ENCODE data around the gene COL26A1. TPM values are rescaled to one million over a fixed set of nuclear protein-coding genes. Genes with fewer than 3 reads are reported as not detected.

The COL26A1 gene
- total and polyA plus RNA-seq, 2 experiments from 2014 or later: 11.6 to 19.1 TPM

DNA sequence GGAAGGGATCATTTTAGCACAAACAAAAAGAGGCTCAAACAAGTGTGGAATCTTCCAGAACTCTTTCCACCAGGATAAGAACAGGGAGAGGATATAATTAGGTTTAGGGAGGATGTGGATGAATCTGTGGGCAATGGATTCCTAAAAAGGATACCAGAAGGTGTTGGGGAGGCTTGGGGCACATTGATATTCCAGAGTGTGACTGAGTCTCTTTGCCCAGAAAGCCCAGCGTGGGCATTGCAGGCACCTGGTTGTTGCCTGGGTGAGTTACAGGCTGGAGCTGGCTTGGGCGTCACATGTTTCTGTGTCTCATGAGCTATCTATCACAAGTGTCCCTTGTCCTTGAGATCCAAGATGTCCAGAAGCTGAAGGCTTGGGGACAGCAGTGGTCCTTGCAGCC is 3.3 kb downstream of the COL26A1 start:
- 100% methylated on average over 2 of the region's 2 CpGs for WGBS (ENCODE audit: low lambda C conversion rate, missing lambda C conversion rate)
- H2AFZ ChIP-seq: no peak overlapping the region
- no peaks in the 10 kb centered on the region for H3K9me3 ChIP-seq (ENCODE audit: low read depth)
- H3K9me2 ChIP-seq (replicated peaks; ENCODE audit: insufficient read depth): no peaks in the 10 kb centered on the region
- H3K4me3 ChIP-seq: no peak overlapping the region
- no peak for DNase-seq (ENCODE audit: low spot score)
- peaks cover 7% of the 10 kb centered on the region for H3K4me1 ChIP-seq (ENCODE audit: insufficient read depth)
- no peaks in the 10 kb centered on the region for H3K36me3 ChIP-seq (replicated peaks; ENCODE audit: insufficient read depth, low read depth)
- H3K4me2 ChIP-seq: no peak overlapping the region
- TF ChIP-seq, protein P1, sequence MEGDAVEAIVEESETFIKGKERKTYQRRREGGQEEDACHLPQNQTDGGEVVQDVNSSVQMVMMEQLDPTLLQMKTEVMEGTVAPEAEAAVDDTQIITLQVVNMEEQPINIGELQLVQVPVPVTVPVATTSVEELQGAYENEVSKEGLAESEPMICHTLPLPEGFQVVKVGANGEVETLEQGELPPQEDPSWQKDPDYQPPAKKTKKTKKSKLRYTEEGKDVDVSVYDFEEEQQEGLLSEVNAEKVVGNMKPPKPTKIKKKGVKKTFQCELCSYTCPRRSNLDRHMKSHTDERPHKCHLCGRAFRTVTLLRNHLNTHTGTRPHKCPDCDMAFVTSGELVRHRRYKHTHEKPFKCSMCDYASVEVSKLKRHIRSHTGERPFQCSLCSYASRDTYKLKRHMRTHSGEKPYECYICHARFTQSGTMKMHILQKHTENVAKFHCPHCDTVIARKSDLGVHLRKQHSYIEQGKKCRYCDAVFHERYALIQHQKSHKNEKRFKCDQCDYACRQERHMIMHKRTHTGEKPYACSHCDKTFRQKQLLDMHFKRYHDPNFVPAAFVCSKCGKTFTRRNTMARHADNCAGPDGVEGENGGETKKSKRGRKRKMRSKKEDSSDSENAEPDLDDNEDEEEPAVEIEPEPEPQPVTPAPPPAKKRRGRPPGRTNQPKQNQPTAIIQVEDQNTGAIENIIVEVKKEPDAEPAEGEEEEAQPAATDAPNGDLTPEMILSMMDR (IDR thresholded peaks at IDR 0.05; ENCODE audit: poor library complexity): no peak
- TF ChIP-seq EZH2 (IDR thresholded peaks at IDR 0.05; ENCODE audit: borderline replicate concordance) (no peak), EZH2phosphoT487 (IDR thresholded peaks at IDR 0.05; ENCODE audit: low read depth, severe bottlenecking, unreplicated experiment) (no peak)
- no peaks in the 10 kb centered on the region for H4K20me1 ChIP-seq (ENCODE audit: insufficient read depth, poor library complexity, severe bottlenecking)
- H3K79me2 ChIP-seq: peaks cover 2% of the 10 kb centered on the region
- H3K27me3 ChIP-seq: peaks cover 10% of the 10 kb centered on the region
- H3K27ac ChIP-seq: no peak overlapping the region

DNA sequence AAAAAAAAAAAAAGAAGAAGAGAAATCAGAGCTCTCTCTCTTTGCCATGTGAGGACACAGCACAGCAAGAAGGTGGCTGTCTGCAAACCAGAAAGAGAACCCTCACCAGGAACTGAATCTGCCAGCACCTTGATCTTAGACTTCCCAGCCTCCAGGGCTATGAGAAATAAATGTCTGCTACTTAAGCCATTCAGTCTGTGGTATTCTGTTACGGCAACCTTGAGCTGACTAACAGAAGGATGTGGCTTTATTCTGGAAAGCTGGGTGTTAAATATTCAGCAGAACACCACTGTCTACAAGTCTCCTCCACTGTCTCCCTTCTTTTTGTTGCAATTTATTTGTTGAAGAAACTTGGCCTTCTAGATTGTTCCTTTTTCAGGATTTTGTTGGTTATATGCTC is 5.0 kb downstream of the COL26A1 start:
- H2AFZ ChIP-seq: no peak overlapping the region
- H3K9me3 ChIP-seq (ENCODE audit: low read depth): no peaks in the 10 kb centered on the region
- H3K4me2 ChIP-seq: no peak overlapping the region
- peaks cover 2% of the 10 kb centered on the region for H3K27me3 ChIP-seq
- peaks cover 2% of the 10 kb centered on the region for H3K79me2 ChIP-seq
- 73% methylated on average over 1 of the region's 1 CpG for WGBS (ENCODE audit: low lambda C conversion rate, missing lambda C conversion rate)
- H3K9me2 ChIP-seq (replicated peaks; ENCODE audit: insufficient read depth): no peaks in the 10 kb centered on the region
- TF ChIP-seq, protein P1 (IDR thresholded peaks at IDR 0.05; ENCODE audit: poor library complexity): no peak
- H4K20me1 ChIP-seq (ENCODE audit: insufficient read depth, poor library complexity, severe bottlenecking): no peaks in the 10 kb centered on the region
- DNase-seq (ENCODE audit: low spot score): no peak
- H3K4me3 ChIP-seq: no peak overlapping the region
- H3K36me3 ChIP-seq (replicated peaks; ENCODE audit: insufficient read depth, low read depth): no peaks in the 10 kb centered on the region
- H3K4me1 ChIP-seq (ENCODE audit: insufficient read depth): peaks cover 7% of the 10 kb centered on the region
- no peak overlapping the region for H3K27ac ChIP-seq

DNA sequence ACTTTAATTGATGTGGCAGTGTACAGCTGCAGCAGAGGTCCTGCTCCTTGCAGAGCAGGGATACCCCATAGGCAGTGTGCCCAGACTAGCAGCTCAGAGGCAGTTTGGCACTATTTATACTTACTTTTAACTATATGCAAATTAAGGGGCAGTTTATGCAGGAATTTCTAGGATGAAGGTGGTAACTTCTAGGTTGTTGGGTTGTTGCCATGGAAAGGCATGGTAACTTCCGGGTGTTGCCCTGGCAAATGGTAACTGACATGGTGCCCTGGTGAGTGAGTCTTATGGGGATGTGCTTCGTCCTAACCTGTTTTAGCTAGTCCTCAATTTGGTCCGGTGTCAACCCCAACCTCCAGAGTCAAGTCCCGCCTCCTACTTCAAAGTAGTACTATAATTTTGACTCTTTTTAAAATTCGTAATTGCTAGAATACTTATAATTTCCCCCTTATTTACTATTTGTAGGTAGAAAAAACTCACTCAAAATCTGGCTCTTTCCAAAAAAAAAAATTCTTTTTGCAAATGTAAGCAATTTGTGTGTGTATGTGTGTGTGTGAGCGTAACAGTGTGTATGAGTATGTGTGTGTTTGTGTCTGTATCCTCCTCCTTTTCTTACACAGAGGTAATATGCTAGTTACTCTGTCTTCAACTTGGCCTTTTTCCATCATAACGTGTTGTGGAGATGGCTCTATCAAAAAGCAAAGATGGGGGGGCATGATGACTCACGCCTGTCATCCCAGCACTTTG is 5.9 kb downstream of the COL26A1 start:
- no peak overlapping the region for H3K27ac ChIP-seq
- no peaks in the 10 kb centered on the region for H3K27me3 ChIP-seq
- no peaks in the 10 kb centered on the region for H3K9me3 ChIP-seq (ENCODE audit: low read depth)
- H3K4me2 ChIP-seq: no peak overlapping the region
- no peak overlapping the region for H2AFZ ChIP-seq
- H3K9me2 ChIP-seq (replicated peaks; ENCODE audit: insufficient read depth): no peaks in the 10 kb centered on the region
- H3K4me1 ChIP-seq (ENCODE audit: insufficient read depth): peaks cover 9% of the 10 kb centered on the region
- H4K20me1 ChIP-seq (ENCODE audit: insufficient read depth, poor library complexity, severe bottlenecking): no peaks in the 10 kb centered on the region
- H3K4me3 ChIP-seq: no peak overlapping the region
- peaks cover 2% of the 10 kb centered on the region for H3K79me2 ChIP-seq
- no peak for TF ChIP-seq EZH2 (IDR thresholded peaks at IDR 0.05; ENCODE audit: borderline replicate concordance)
- TF ChIP-seq, protein P1 (IDR thresholded peaks at IDR 0.05; ENCODE audit: poor library complexity): no peak
- no peak for TF ChIP-seq EZH2phosphoT487 (IDR thresholded peaks at IDR 0.05; ENCODE audit: low read depth, severe bottlenecking, unreplicated experiment)
- no peak for DNase-seq (ENCODE audit: low spot score)
- WGBS (ENCODE audit: low lambda C conversion rate, missing lambda C conversion rate): 94% methylated on average over 8 of the region's 8 CpGs
- no peaks in the 10 kb centered on the region for H3K36me3 ChIP-seq (replicated peaks; ENCODE audit: insufficient read depth, low read depth)
